A549 (cell line): ENCODE data around the gene VSIR.

Experiments used
- BHLHE40 ChIP-seq: IDR thresholded peaks from 2 replicates; pipeline ENCODE4 v1.6.1; 2012; ENCODE audit warnings: low read depth, low read length, inconsistent platforms
- CEBPB ChIP-seq, 2 experiments: fragments of >200 bp in 1 of 2; sonication (Bioruptor Twin) in 1 of 2; formaldehyde crosslinking in 1 of 2; IDR thresholded peaks; 2 replicates each; pipeline ENCODE4 v1.6.1; 2012 to 2016
- CTCF ChIP-seq: fragments of >200 bp; sonication (Bioruptor Twin); formaldehyde crosslinking; IDR thresholded peaks from 3 replicates; pipeline ENCODE4 v1.5.1; 2016
- EP300 ChIP-seq, 2 experiments: fragments of >200 bp; sonication (Bioruptor Twin); formaldehyde crosslinking; IDR thresholded peaks; 2 replicates in 1 of 2; 3 replicates in 1 of 2; pipeline ENCODE4 v1.6.1; 2016 to 2017
- HMGXB4 ChIP-seq: fragments of 250-450 bp; sonication (Bioruptor Pico); IDR thresholded peaks from 2 replicates; pipeline ENCODE4 v1.5.0; 2021; ENCODE audit warnings: mild to moderate bottlenecking, moderate library complexity, borderline replicate concordance
- HOXA7 ChIP-seq: fragments of 250-450 bp; sonication (Bioruptor Pico); IDR thresholded peaks from 2 replicates; pipeline ENCODE4 v1.5.0; 2020; ENCODE audit warnings: mild to moderate bottlenecking, moderate library complexity
- MAZ ChIP-seq: fragments of 150-350 bp; IDR thresholded peaks from 2 replicates; pipeline ENCODE4 v1.6.1; 2014; ENCODE audit warnings: antibody characterized with exemption, low read depth, low read length, borderline replicate concordance
- PBX3 ChIP-seq: IDR thresholded peaks from 2 replicates; pipeline ENCODE4 v1.6.1; 2012
- POLR2A ChIP-seq: IDR thresholded peaks from 2 replicates; pipeline ENCODE4 v1.6.1; 2012; ENCODE audit warnings: mild to moderate bottlenecking, low read length
- REST ChIP-seq: fragments of 200-600 bp; sonication (generic); IDR thresholded peaks from 2 replicates; pipeline ENCODE4 v1.6.1; 2016; ENCODE audit warnings: antibody characterized with exemption, mild to moderate bottlenecking, moderate library complexity
- ZFP36 ChIP-seq: fragments of 450-650 bp; IDR thresholded peaks from 2 replicates; pipeline ENCODE4 v1.6.1; 2014; ENCODE audit warnings: borderline replicate concordance; ENCODE audit not compliant: partially characterized antibody

GRCh38 chr10:71744897-71745663, 28.2 kb downstream of the VSIR start:
- no peak for TF ChIP-seq CTCF
- no peak for TF ChIP-seq POLR2A
- TF ChIP-seq HMGXB4 (CRISPR knock-in tag): no peak
- TF ChIP-seq MAZ: no peak
- TF ChIP-seq PBX3: no peak
- no peak for TF ChIP-seq EP300 (IDR thresholded peaks at IDR 0.05)
- no peak for TF ChIP-seq ZFP36
- TF ChIP-seq CEBPB (IDR thresholded peaks at IDR 0.05): no peak
- TF ChIP-seq HOXA7 (CRISPR knock-in tag): no peak
- TF ChIP-seq REST: no peak
- no peak for TF ChIP-seq BHLHE40
